ENCODE measurements around the gene MEI4.
"Not testable (repeated sequence)": the region's sequence is repeated elsewhere in the genome, so short reads cannot be mapped to it uniquely, and the experiment has no call there.

MEI4 gene

GRCh38 chr6:77652739-77653138, at the start of gene MEI4:
TSS of gene MEI4 (plus strand) at chr6:77653039. CDS start at chr6:77690672, 37,633 bp downstream.
- DNase-seq: no peak

GRCh38 chr6:77604476-77604875, 48.4 kb upstream of the MEI4 start:
- DNase-seq: no peak

- DNase-seq: no peak
Observed at GRCh38 chr6:77607004-77607403, 45.8 kb upstream of the MEI4 start.

GRCh38 chr6:77609106-77609505, 43.7 kb upstream of the MEI4 start:
- DNase-seq: no peak

GRCh38 chr6:77619114-77619513, 33.7 kb upstream of the MEI4 start:
- DNase-seq: no peak

GRCh38 chr6:77620278-77620882, 32.5 kb upstream of the MEI4 start:
- DNase-seq: peak in 2 of 3 donors; percentile 2 to 6

- DNase-seq: no peak
Observed at GRCh38 chr6:77624515-77624914, 28.3 kb upstream of the MEI4 start.

GRCh38 chr6:77626426-77626825, 26.4 kb upstream of the MEI4 start:
- no peak for DNase-seq

GRCh38 chr6:77630014-77630413, 22.8 kb upstream of the MEI4 start:
- DNase-seq: no peak

- no peak for DNase-seq
Observed at GRCh38 chr6:77633471-77633870, 19.4 kb upstream of the MEI4 start.

- DNase-seq: no peak
Observed at GRCh38 chr6:77633993-77634715, 18.7 kb upstream of the MEI4 start.

GRCh38 chr6:77638129-77638830, 14.6 kb upstream of the MEI4 start:
- no peak for DNase-seq

GRCh38 chr6:77644102-77644705, 8.6 kb upstream of the MEI4 start:
- no peak for DNase-seq

- peak; percentile 22 to 50 (median 34) for DNase-seq
Observed at GRCh38 chr6:77650098-77650663, 2.7 kb upstream of the MEI4 start.

GRCh38 chr6:77653816-77654215, 977 bp downstream of the MEI4 start:
- DNase-seq: no peak

GRCh38 chr6:77655035-77655434, 2.2 kb downstream of the MEI4 start:
- not testable (repeated sequence) for DNase-seq

- no peak for DNase-seq
Observed at GRCh38 chr6:77656999-77657764, 4.3 kb downstream of the MEI4 start.

GRCh38 chr6:77666340-77666739, 13.5 kb downstream of the MEI4 start:
- no peak for DNase-seq

- no peak for DNase-seq
Observed at GRCh38 chr6:77666846-77667245, 14.0 kb downstream of the MEI4 start.

GRCh38 chr6:77669913-77670312, 17.1 kb downstream of the MEI4 start:
- no peak for DNase-seq

GRCh38 chr6:77674211-77674610, 21.4 kb downstream of the MEI4 start:
- no peak for DNase-seq

- DNase-seq: no peak
Observed at GRCh38 chr6:77678048-77678447, 25.2 kb downstream of the MEI4 start.

Measured in suppressor macrophage treated with lipopolysaccharide for 1 hour (primary cell).